Spleen (tissue), 11 donors: ENCODE measurements around the gene AFF1. TPM values are rescaled to one million over a fixed set of nuclear protein-coding genes. Genes with fewer than 3 reads are reported as not detected.
"Not testable (repeated sequence)": the region's sequence is repeated elsewhere in the genome, so short reads cannot be mapped to it uniquely, and the experiment has no call there.

Experiments used
- DNase-seq: peaks from one replicate; pipeline ENCODE4 v3.0.0-alpha.2; 2020
- H3K27ac ChIP-seq, 8 donors: fragments of 200-600 bp; sonication (generic) in 7 of 8; 1 replicate in 4 of 8; 2 replicates in 4 of 8; pipeline versions ENCODE4 v1.5.0 to v1.8.0; 2016 to 2021; ENCODE audit warnings: inconsistent platforms in 4 of 8, mild to moderate bottlenecking in 4 of 8, moderate library complexity in 1 of 8
- H3K27me3 ChIP-seq, 7 donors: fragments of 200-600 bp; sonication (generic) in 6 of 7; replicated peaks in 1 of 7; 1 replicate in 4 of 7; 2 replicates in 3 of 7; pipeline versions ENCODE4 v1.5.0 to v1.8.0; 2016 to 2021; ENCODE audit warnings: inconsistent platforms in 3 of 7, mild to moderate bottlenecking in 1 of 7
- H3K36me3 ChIP-seq, 6 donors: fragments of 200-600 bp; sonication (generic) in 5 of 6; 1 replicate in 4 of 6; 2 replicates in 2 of 6; pipeline versions ENCODE4 v1.5.0 to v1.8.0; 2016 to 2021; ENCODE audit warnings: inconsistent platforms in 2 of 6
- H3K4me1 ChIP-seq, 6 donors: fragments of 200-600 bp; sonication (generic) in 5 of 6; 1 replicate in 3 of 6; 2 replicates in 3 of 6; pipeline versions ENCODE4 v1.5.0 to v1.8.0; 2016 to 2021; ENCODE audit warnings: inconsistent platforms in 3 of 6
- H3K4me3 ChIP-seq, 8 donors: fragments of 200-600 bp; sonication (generic) in 7 of 8; 1 replicate in 4 of 8; 2 replicates in 4 of 8; pipeline versions ENCODE4 v1.5.0 to v1.8.0; 2016 to 2021; ENCODE audit warnings: inconsistent platforms in 4 of 8, mild to moderate bottlenecking in 4 of 8, moderate library complexity in 2 of 8
- H3K9me3 ChIP-seq, 8 donors: fragments of 200-600 bp; sonication (generic) in 7 of 8; 1 replicate in 4 of 8; 2 replicates in 4 of 8; pipeline versions ENCODE4 v1.5.0 to v1.8.0; 2016 to 2021; ENCODE audit warnings: inconsistent platforms in 4 of 8
- CTCF ChIP-seq, 11 experiments: fragments of 200-600 bp in 7 of 11; fragments of 450-650 bp in 4 of 11; sonication (generic) in 4 of 11; IDR thresholded peaks in 8 of 11; conservative IDR thresholded peaks in 3 of 11; 1 replicate in 7 of 11; 2 replicates in 4 of 11; pipeline versions ENCODE4 v1.4.0 to v1.8.0; 2016 to 2021; ENCODE audit warnings: antibody characterized with exemption in 11 of 11, inconsistent platforms in 4 of 11, mild to moderate bottlenecking in 1 of 11
- POLR2A ChIP-seq, 3 donors: fragments of 450-650 bp; IDR thresholded peaks; one replicate each; pipeline ENCODE4 v1.5.1; 2017; ENCODE audit warnings: antibody characterized with exemption in 3 of 3, mild to moderate bottlenecking in 1 of 3
- POLR2AphosphoS5 ChIP-seq, 3 donors: sonication (generic); formaldehyde crosslinking; IDR thresholded peaks; one replicate each; pipeline ENCODE4 v1.5.1; 2017; ENCODE audit warnings: antibody characterized with exemption in 3 of 3
- WGBS, 5 donors: extraction: QIAGEN DNeasy Blood & Tissue Kit in 3 of 5; methylation state at CpG; one replicate each; pipeline versions ENCODE4 v1.1.5 to v1.1.7; 2013 to 2018; 5-methylcytosine and 5-hydroxymethylcytosine counted together
- intact Hi-C: fragments of 100-400 bp; cut with DNase I; formaldehyde crosslinking; loops from one replicate; pipeline ENCODE4 v1.15.0; 2023; ENCODE audit warnings: low total_unique reads
- polyA plus RNA-seq, 3 donors: library from polyadenylated mRNA; stranded (reverse); fragments of 200-250 nt; gene quantifications; one replicate each; pipeline ENCODE4 v1.2.1, GENCODE V29; 2013
- total RNA-seq, 7 donors: library from RNA; depleted of rRNA in 3 of 7; stranded (reverse); fragments of >200 nt in 3 of 7; fragmentation: NEBNext Ultra II Directional in 4 of 7; extraction: Animal tissue kit (Norgen Biotek cat#: 25700) in 4 of 7; gene quantifications; one replicate each; pipeline versions ENCODE4 v1.1.0 to v1.2.1, GENCODE V29; 2016 to 2021
- donor health status: healthy with polysubstance abuse.
- donor health status: DM: no; HTN: no; CAD: no; lungs with moderate emphysema.
- donor health status: DM: no; HTN: no; CAD: no.
- donor health status: Bipolar disorder and iron deficiency.
- donor health status: healthy.
- donor health status: DM: no; HTN: no; CAD: no.
- donor health status: DM: yes; HTN: yes; CAD: no.

The AFF1 gene
- total and polyA plus RNA-seq, 10 donors, result 4.4 to 119 (median 80.8) TPM

- TF ChIP-seq POLR2AphosphoS5 (IDR thresholded peaks at IDR 0.05) (peak in 1 of 3 donors; percentile 15), CTCF (IDR thresholded peaks at IDR 0.05 in 8 of 11, conservative IDR thresholded peaks at IDR 0.05 in 3 of 11) (no peak), POLR2A (IDR thresholded peaks at IDR 0.05) (no peak)
- Histone ChIP-seq H3K36me3 (peaks cover 0 to 5% (median under 1%) of the 10 kb centered on the region in 6 donors), H3K4me1 (peaks cover 21 to 77% (median 44%) of the 10 kb centered on the region in 6 donors), H3K27me3 (no peaks in the 10 kb centered on the region), H3K4me3 (no peak overlapping the region), H3K9me3 (no peaks in the 10 kb centered on the region), H3K27ac (peak overlapping the region in 6 of 8 donors; percentile 10 to 64 (median 36))
- DNase-seq, result no peak
- 48 to 76% (median 62%) methylated on average over 6 of the region's 6 CpGs for WGBS, 5 donors
- intact Hi-C loops, result no loop called here
These were observed 144.2 kb downstream of the AFF1 start for GRCh38 chr4:87078987-87079486.

GRCh38 chr4:87079967-87080366 is 145.2 kb downstream of the AFF1 start:
- intact Hi-C loops, result no loop called here
- DNase-seq, result no peak
- Histone ChIP-seq H3K9me3 (no peaks in the 10 kb centered on the region), H3K4me1 (peaks cover 21 to 68% (median 35%) of the 10 kb centered on the region in 6 donors), H3K27me3 (no peaks in the 10 kb centered on the region), H3K4me3 (no peak overlapping the region), H3K27ac (peak overlapping the region in 2 of 8 donors; percentile 6 to 42), H3K36me3 (peaks cover 0 to 14% (median 6%) of the 10 kb centered on the region in 6 donors)
- whole genome bisulfite sequencing, 5 donors, result 55 to 65% (median 56%) methylated on average over 2 of the region's 2 CpGs
- TF ChIP-seq CTCF (IDR thresholded peaks at IDR 0.05 in 8 of 11, conservative IDR thresholded peaks at IDR 0.05 in 3 of 11) (no peak), POLR2A (IDR thresholded peaks at IDR 0.05) (no peak), POLR2AphosphoS5 (IDR thresholded peaks at IDR 0.05) (no peak)

- intact Hi-C loops, result no loop called here
- no peaks in the 10 kb centered on the region for H3K27me3 ChIP-seq
- DNase-seq, result no peak
- H3K4me1 ChIP-seq, result peaks cover 21 to 63% (median 34%) of the 10 kb centered on the region in 6 donors
- peak overlapping the region in 1 of 8 donors; percentile 6 for H3K27ac ChIP-seq
- WGBS, 5 donors, result 83 to 97% (median 95%) methylated on average over 3 of the region's 3 CpGs
- TF ChIP-seq CTCF (IDR thresholded peaks at IDR 0.05 in 8 of 11, conservative IDR thresholded peaks at IDR 0.05 in 3 of 11) (no peak), POLR2A (IDR thresholded peaks at IDR 0.05) (no peak), POLR2AphosphoS5 (IDR thresholded peaks at IDR 0.05) (no peak)
- H3K4me3 ChIP-seq, result no peak overlapping the region
- H3K36me3 ChIP-seq, result peaks cover 0 to 18% (median 6%) of the 10 kb centered on the region in 6 donors
- no peaks in the 10 kb centered on the region for H3K9me3 ChIP-seq
These were observed 145.7 kb downstream of the AFF1 start for GRCh38 chr4:87080462-87080861.

GRCh38 chr4:87081826-87082225 is 147.0 kb downstream of the AFF1 start:
- 80 to 88% (median 82%) methylated on average over 5 of the region's 5 CpGs for WGBS, 5 donors
- no peaks in the 10 kb centered on the region for H3K27me3 ChIP-seq
- TF ChIP-seq CTCF (IDR thresholded peaks at IDR 0.05 in 8 of 11, conservative IDR thresholded peaks at IDR 0.05 in 3 of 11), result no peak
- TF ChIP-seq POLR2AphosphoS5 (IDR thresholded peaks at IDR 0.05), result no peak
- no peak for TF ChIP-seq POLR2A (IDR thresholded peaks at IDR 0.05)
- DNase-seq, result no peak
- H3K4me3 ChIP-seq, result no peak overlapping the region
- peaks cover 0 to 32% (median 9%) of the 10 kb centered on the region in 6 donors for H3K36me3 ChIP-seq
- H3K9me3 ChIP-seq, result no peaks in the 10 kb centered on the region
- peaks cover 21 to 55% (median 35%) of the 10 kb centered on the region in 6 donors for H3K4me1 ChIP-seq
- intact Hi-C loops, result no loop called here
- no peak overlapping the region for H3K27ac ChIP-seq

GRCh38 chr4:87085732-87086131 is 150.9 kb downstream of the AFF1 start:
- H3K27ac ChIP-seq, H3K4me3 ChIP-seq, H3K9me3 ChIP-seq, H3K27me3 ChIP-seq, DNase-seq, intact Hi-C loops: not testable (repeated sequence)
- H3K4me1 ChIP-seq, result peaks cover 0 to 49% (median 14%) of the 10 kb centered on the region in 6 donors
- 95 to 96% (median 96%) methylated on average over 11 of the region's 11 CpGs for WGBS, 5 donors
- H3K36me3 ChIP-seq, result peaks cover 0 to 48% (median 16%) of the 10 kb centered on the region in 6 donors
